Pulmonary artery endothelial cell (primary cell): ENCODE results near the gene GNG3. TPM values are rescaled to one million over a fixed set of nuclear protein-coding genes. Genes with fewer than 3 reads are reported as not detected.
"Not testable (repeated sequence)": the region's sequence is repeated elsewhere in the genome, so short reads cannot be mapped to it uniquely, and the experiment has no call there.

Source experiments
- DNase-seq: peaks from one replicate; pipeline ENCODE4 v3.0.0-alpha.2; 2011; ENCODE audit warnings: low read depth, low spot score
- total RNA-seq: library from RNA; depleted of rRNA; stranded (reverse); fragments of >200 nt; gene quantifications from 2 replicates; pipeline ENCODE4 v1.2.3, GENCODE V29; 2014

Gene GNG3
- total RNA-seq, 1 donor from 2014 or later, result not detected

- DNase-seq, result no peak
Observed at GRCh38 chr11:62716206-62716605, 8.7 kb downstream of the GNG3 start.

GRCh38 chr11:62716816-62717215, 9.3 kb downstream of the GNG3 start:
- no peak for DNase-seq

DNA sequence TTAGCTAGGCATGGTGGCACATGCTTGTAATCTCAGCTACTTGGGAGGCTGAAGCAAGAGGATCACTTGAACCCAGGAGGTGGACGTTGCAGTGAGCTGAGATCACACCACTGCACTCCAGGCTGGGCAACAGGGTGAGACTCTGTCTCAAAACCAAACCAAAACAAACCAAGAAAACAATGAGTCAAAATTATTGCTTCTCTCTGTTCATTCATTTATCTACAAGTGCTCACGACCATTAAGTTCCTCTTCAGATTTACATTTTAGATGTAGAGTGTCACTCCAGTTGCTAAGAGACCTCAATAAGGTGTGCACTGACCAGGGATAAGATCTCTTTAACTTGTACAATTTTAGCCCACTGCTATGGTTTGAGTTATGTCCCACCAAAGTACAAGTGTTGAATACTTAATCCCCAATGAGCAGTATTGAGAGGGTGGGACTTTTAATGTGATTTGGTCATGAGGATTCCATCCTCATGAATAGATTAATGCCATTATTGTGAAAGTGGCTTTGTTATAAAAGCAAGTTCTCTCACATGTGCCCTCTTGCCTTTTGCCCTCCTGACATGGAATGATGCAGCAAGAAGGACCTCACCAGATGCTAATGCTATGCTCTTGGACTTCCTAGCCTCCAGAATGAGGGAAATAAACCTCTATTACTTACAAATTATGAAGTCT, 12.0 kb downstream of the GNG3 start:
- DNase-seq, result no peak

- DNase-seq, result no peak
Observed at GRCh38 chr11:62721994-62722393, 14.5 kb downstream of the GNG3 start.

- DNase-seq, result no peak
Observed at GRCh38 chr11:62724171-62724570, 16.7 kb downstream of the GNG3 start.

GRCh38 chr11:62725646-62726045, 18.2 kb downstream of the GNG3 start:
- DNase-seq, result no peak

DNA sequence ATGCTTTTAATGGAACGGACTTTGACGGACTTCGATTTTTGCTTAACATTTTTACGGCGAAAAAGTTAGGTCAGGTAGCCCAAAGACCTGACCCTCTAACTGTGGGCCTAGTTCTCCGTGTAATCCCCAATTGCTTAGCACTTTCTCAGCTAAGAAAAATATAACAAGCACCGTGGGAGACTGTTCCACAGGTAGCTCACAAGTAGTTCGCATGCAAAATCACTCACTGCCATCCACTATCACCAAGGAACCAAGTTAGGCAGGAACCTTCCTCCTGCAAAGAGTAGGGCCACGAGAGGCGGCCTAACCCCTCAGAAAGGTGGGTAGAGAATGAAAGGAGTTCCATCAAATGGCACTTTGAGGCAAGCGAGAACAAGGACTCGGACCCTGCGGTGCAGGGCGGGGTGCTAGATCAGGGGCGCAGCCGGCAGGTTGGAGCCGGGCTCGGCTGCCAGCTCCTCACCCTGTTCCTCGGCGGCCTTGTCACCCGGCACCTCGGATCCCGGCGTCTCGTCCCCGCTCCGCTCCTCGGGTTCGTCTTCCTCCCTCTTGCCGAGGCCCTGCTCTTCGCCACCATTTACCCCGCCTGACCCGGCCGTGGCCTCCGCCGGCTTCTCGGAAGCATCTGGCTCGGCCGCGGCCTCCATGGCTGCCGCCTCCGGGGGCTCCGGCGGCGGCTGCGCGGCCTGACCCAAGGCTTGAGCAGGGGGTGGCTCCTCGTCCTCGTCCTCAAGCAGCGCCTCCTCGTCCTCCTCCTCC, 18.9 kb downstream of the GNG3 start:
- no peak for DNase-seq

DNA sequence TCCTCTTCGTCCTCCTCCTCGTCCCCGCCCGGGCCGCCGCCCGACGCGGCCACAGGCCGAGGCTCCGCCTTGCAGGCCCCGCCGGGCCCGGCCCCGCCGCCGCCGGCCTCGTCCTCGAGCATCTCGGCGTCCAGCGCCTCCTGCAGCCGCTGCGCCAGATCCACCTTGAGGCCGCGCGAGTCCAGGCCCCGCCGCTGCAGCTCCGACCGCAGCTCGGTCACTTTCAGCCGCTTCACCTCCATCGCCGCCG, 19.4 kb downstream of the GNG3 start:
- DNase-seq, result no peak

GRCh38 chr11:62727165-62727871, 19.8 kb downstream of the GNG3 start, which contains the start of gene HNRNPUL2:
Gene HNRNPUL2, minus strand, starts transcription at chr11:62727457. Its CDS starts 301 bp downstream, at chr11:62727156.
- peak; percentile 98 for DNase-seq

DNA sequence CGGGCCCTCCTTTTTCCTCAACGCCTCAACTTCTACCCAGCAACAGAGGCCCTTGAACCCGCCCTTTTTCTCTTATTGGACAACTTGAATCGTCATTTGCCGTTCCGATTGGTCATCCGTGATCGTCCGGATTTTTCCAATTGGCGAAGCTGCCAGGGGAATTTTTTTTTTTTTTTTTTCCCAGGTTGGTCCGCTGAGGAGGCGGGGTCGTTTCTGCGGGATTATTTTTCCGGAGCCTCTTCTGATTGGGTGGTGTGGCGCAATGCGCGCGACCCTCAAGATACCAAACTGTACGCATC, 20.3 kb downstream of the GNG3 start:
- DNase-seq, result peak; percentile 91

- peak; percentile 48 for DNase-seq
Observed at GRCh38 chr11:62728171-62728988, 20.9 kb downstream of the GNG3 start, which contains the start of gene TTC9C. Gene TTC9C, plus strand, starts transcription at chr11:62728486. Its CDS starts 363 bp downstream, at chr11:62728849.

GRCh38 chr11:62730076-62730475, 22.6 kb downstream of the GNG3 start:
- not testable (repeated sequence) for DNase-seq

GRCh38 chr11:62732830-62733229, 25.4 kb downstream of the GNG3 start:
- DNase-seq, result no peak

GRCh38 chr11:62737196-62737595, 29.7 kb downstream of the GNG3 start:
- no peak for DNase-seq

DNA sequence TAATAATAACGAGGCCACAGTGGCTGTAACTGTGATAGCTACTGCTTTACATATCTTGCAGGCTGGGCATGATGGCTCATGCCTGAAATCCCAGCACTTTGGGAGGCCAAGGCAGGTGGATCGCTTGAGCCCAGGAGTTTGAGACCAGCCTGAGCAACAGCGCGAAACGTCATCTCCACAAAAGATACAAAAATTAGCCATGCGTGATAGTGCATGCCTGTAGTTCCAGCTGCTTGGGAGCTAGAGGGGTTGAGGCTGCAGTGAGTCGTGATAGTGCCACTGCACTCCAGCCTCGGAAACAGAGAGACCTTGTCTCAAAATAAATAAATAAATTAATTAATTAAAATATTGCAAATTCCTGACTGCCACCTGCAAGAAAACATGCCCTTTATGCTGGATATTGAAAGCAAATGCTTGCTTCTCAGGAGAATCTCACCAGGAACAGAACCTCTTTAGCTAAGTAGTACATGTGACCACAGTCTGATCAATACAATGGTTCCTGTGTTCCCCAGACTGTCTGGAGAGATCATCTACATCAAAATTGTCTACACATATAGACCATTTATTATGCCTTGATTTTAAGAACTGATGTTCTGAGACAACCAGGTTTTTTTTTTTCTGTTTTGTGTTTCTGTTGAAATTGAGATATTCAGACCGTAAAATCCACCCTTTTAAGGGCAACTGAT, 40.1 kb downstream of the GNG3 start:
- DNase-seq, result no peak

GRCh38 chr11:62749931-62750330, 42.5 kb downstream of the GNG3 start:
- DNase-seq, result not testable (repeated sequence)

DNA sequence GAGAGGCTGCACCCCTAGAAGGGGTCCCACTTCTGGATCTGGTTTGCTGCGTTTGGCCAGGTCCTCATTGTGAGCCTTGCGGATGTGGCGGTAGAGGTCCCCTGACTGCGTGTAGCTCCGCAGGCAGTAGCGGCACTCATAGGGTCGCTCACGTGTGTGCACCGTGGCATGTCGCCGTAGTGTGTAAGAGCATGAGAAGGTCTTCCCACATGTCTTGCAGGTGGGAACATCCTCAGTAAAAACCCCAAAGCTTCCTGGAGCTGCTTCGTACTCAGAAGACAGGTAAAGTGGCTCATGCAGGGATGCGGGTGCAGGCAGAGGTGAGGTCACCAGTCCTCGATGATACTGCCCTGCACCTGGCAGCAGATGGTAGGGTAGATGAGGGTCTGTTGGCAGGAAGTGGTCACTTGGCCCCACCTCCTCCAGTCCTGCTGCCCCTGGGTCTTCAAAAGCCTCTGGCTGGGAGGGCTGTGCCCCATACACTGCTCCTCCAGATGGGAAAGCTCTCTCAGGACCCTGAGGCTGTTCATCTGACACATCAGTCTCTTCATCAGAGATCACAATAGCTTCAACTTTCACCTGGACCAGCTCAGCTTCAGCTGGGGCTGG, 44.8 kb downstream of the GNG3 start:
- no peak for DNase-seq

DNA sequence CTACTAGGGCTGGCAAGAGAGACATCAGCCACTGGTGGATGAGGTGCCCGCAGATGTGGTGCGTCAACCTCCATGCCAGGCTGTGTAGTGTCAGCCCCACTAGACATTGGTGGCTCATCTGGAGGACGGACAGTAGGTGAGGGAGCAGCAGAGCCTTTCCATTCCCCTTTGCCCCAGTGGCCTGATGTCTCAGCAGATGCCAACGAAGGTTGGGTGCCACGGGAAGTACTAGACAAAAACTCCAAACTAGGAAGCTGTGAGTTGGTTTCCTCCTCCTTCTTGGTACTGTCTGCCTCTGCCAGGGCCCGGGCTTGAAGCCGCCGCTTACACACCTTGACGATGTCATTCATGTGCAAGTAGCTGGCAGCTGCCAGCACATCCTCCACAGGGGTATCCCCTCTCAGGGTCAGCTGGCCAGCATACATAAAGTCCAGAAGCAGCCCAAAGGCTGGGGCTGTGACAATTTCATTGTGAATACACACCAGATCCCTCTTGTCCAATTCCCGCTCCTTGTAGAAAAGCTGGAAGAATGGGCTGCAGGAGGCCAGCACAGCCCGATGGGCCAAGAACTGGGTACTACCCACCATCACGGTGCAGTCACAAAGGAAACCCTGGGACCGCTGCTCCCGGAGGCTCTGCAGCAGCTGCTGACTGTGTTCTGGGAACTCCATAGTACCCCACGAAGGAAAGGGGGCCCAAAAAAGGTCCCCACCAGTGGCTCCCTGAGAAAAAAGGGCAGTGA, 45.7 kb downstream of the GNG3 start:
- DNase-seq, result no peak

GRCh38 chr11:62753736-62754603, 46.5 kb downstream of the GNG3 start, which contains the start of gene ZBTB3:
Gene ZBTB3, minus strand, starts transcription at chr11:62754160. Its CDS starts 496 bp downstream, at chr11:62753664.
- DNase-seq, result peak; percentile 100
